H1 (cell line): ENCODE measurements around the gene CGB5. TPM values are rescaled to one million over a fixed set of nuclear protein-coding genes. Genes with fewer than 3 reads are reported as not detected.
"Not testable (repeated sequence)": the region's sequence is repeated elsewhere in the genome, so short reads cannot be mapped to it uniquely, and the experiment has no call there.

ENCODE experiments used
- CTCF ChIA-PET: fragments of 300-600 bp; sonication (Branson Sonifier 250); formaldehyde crosslinking; loops from one replicate; lab custom pipeline; 2021; ENCODE audit not compliant: partially characterized antibody; lab: Charles Lee
- POLR2A ChIA-PET: fragments of 300-600 bp; sonication (Branson Sonifier 250); formaldehyde crosslinking; loops from one replicate; lab custom pipeline; 2021; ENCODE audit warnings: inconsistent platforms; ENCODE audit not compliant: partially characterized antibody; lab: Charles Lee
- DNase-seq, 2 experiments: peaks; one replicate each; pipeline versions ENCODE4 v3.0.0 to v3.0.0-alpha.2; 2010 to 2022; ENCODE audit warnings: low spot score in 2 of 2, low read depth in 1 of 2, mixed read lengths in 1 of 2
- FAIRE-seq: peaks from 2 replicates; lab custom pipeline; 2011; peaks lifted over from hg19 to GRCh38; lab: Jason Lieb, UNC
- H2AFZ ChIP-seq: 2 replicates; pipeline ENCODE4 v1.8.1; 2012; ENCODE audit warnings: low read length, inconsistent platforms
- H2AK5ac ChIP-seq: 2 replicates; pipeline ENCODE4 v1.6.1; 2013; ENCODE audit warnings: low read depth, low read length
- H2BK120ac ChIP-seq: replicated peaks from 2 replicates; pipeline ENCODE3; 2013; ENCODE audit warnings: low read depth, low read length, inconsistent platforms
- H2BK12ac ChIP-seq: 2 replicates; pipeline ENCODE4 v1.6.1; 2013; ENCODE audit warnings: low read depth, low read length
- H2BK15ac ChIP-seq: 2 replicates; pipeline ENCODE4 v1.6.1; 2013; ENCODE audit warnings: low read length
- H2BK20ac ChIP-seq: 2 replicates; pipeline ENCODE4 v1.6.1; 2013; ENCODE audit warnings: low read length
- H2BK5ac ChIP-seq: 2 replicates; pipeline ENCODE4 v1.6.1; 2013; ENCODE audit warnings: low read depth, low read length
- H3K14ac ChIP-seq: 2 replicates; pipeline ENCODE4 v1.6.1; 2013; ENCODE audit warnings: inconsistent platforms; ENCODE audit not compliant: insufficient read length
- H3K18ac ChIP-seq: 2 replicates; pipeline ENCODE4 v1.6.1; 2013; ENCODE audit warnings: low read length; ENCODE audit errors: extremely low read depth
- H3K23ac ChIP-seq: 2 replicates; pipeline ENCODE4 v1.6.1; 2013; ENCODE audit warnings: inconsistent platforms; ENCODE audit not compliant: insufficient read length
- H3K23me2 ChIP-seq: 2 replicates; pipeline ENCODE4 v1.6.1; 2013; ENCODE audit warnings: low read depth, low read length
- H3K27ac ChIP-seq: 2 replicates; pipeline ENCODE4 v1.6.1; 2011; ENCODE audit warnings: low read depth, low read length, inconsistent platforms
- H3K27me3 ChIP-seq, 4 experiments: replicated peaks in 1 of 4; 1 replicate in 1 of 4; 2 replicates in 3 of 4; pipeline versions ENCODE4 v1.6.1 to v1.8.1; 2011 to 2013; ENCODE audit warnings: low read length in 3 of 4, mild to moderate bottlenecking in 3 of 4, inconsistent platforms in 2 of 4, mixed read lengths in 2 of 4, moderate library complexity in 1 of 4; ENCODE audit not compliant: control insufficient read depth in 3 of 4, insufficient read depth in 3 of 4; ENCODE audit errors: extremely low read depth in 1 of 4
- H3K36me3 ChIP-seq, 4 experiments: 2 replicates each; pipeline versions ENCODE4 v1.6.1 to v1.8.1; 2011 to 2013; ENCODE audit warnings: mild to moderate bottlenecking in 4 of 4, low read length in 3 of 4, moderate library complexity in 2 of 4, control low read depth in 1 of 4, inconsistent platforms in 1 of 4; ENCODE audit not compliant: insufficient read depth in 4 of 4, control insufficient read depth in 2 of 4
- H3K4ac ChIP-seq: replicated peaks from 2 replicates; pipeline ENCODE3; 2013; ENCODE audit warnings: low read length, low read depth, mixed read lengths, inconsistent platforms; ENCODE audit not compliant: insufficient read length
- H3K4me1 ChIP-seq, 4 experiments: replicated peaks in 1 of 4; 1 replicate in 1 of 4; 2 replicates in 3 of 4; pipeline versions ENCODE4 v1.6.1 to v1.8.1; 2011 to 2013; ENCODE audit warnings: low read length in 3 of 4, inconsistent platforms in 2 of 4, mixed read lengths in 1 of 4; ENCODE audit not compliant: insufficient read depth in 4 of 4, control insufficient read depth in 3 of 4
- H3K4me2 ChIP-seq, 2 experiments: 2 replicates each; pipeline versions ENCODE4 v1.6.1 to v1.8.1; 2011 to 2013; ENCODE audit warnings: low read depth in 2 of 2, low read length in 2 of 2, control low read depth in 1 of 2, inconsistent platforms in 1 of 2, mild to moderate bottlenecking in 1 of 2; ENCODE audit not compliant: insufficient read depth in 1 of 2
- H3K4me3 ChIP-seq, 4 experiments: fragments of 200-600, 300-600 bp in 1 of 4; sonication (generic), shearing (Covaris generic), sonication (Bioruptor Twin) in 1 of 4; 2 replicates each; pipeline versions ENCODE4 v1.5.1 to v1.8.1; 2011 to 2016; ENCODE audit warnings: low read length in 4 of 4, low read depth in 3 of 4, control low read depth in 2 of 4, inconsistent platforms in 2 of 4, mild to moderate bottlenecking in 2 of 4, mixed read lengths in 1 of 4, moderate library complexity in 1 of 4; ENCODE audit not compliant: insufficient read depth in 2 of 4; ENCODE audit errors: extremely low read depth in 1 of 4
- H3K56ac ChIP-seq: replicated peaks from 2 replicates; pipeline ENCODE3; 2013; ENCODE audit warnings: low read depth, mild to moderate bottlenecking, mixed read lengths, low read length, inconsistent platforms; ENCODE audit not compliant: insufficient read length
- H3K79me1 ChIP-seq: 2 replicates; pipeline ENCODE4 v1.6.1; 2013; ENCODE audit warnings: low read depth, low read length, control low read depth
- H3K79me2 ChIP-seq, 2 experiments: 2 replicates each; pipeline versions ENCODE4 v1.6.1 to v1.8.1; 2012 to 2013; ENCODE audit warnings: low read length in 2 of 2, mild to moderate bottlenecking in 2 of 2, inconsistent platforms in 1 of 2; ENCODE audit not compliant: insufficient read depth in 2 of 2, control insufficient read depth in 1 of 2
- H3K9ac ChIP-seq, 4 experiments: replicated peaks in 1 of 4; 1 replicate in 1 of 4; 2 replicates in 3 of 4; pipeline versions ENCODE4 v1.6.1 to v1.8.1; 2011 to 2013; ENCODE audit warnings: low read depth in 3 of 4, low read length in 3 of 4, control low read depth in 2 of 4, mild to moderate bottlenecking in 2 of 4, moderate library complexity in 2 of 4, inconsistent platforms in 1 of 4; ENCODE audit errors: extremely low read depth in 1 of 4
- H3K9me3 ChIP-seq, 2 experiments: 2 replicates each; pipeline versions ENCODE4 v1.6.1 to v1.8.1; 2012 to 2013; ENCODE audit warnings: mild to moderate bottlenecking in 2 of 2, moderate library complexity in 2 of 2, control low read depth in 1 of 2, inconsistent platforms in 1 of 2, low read depth in 1 of 2, low read length in 1 of 2, mixed read lengths in 1 of 2; ENCODE audit not compliant: insufficient read depth in 2 of 2
- H4K20me1 ChIP-seq, 2 experiments: replicated peaks in 1 of 2; 2 replicates each; pipeline versions ENCODE3 to v1.8.1; 2011 to 2013; ENCODE audit warnings: inconsistent platforms in 2 of 2, low read length in 2 of 2, mild to moderate bottlenecking in 1 of 2; ENCODE audit not compliant: insufficient read depth in 2 of 2, control insufficient read depth in 1 of 2
- H4K5ac ChIP-seq: 2 replicates; pipeline ENCODE4 v1.6.1; 2013; ENCODE audit warnings: low read length, low read depth, mixed read lengths, inconsistent platforms; ENCODE audit not compliant: insufficient read length
- H4K8ac ChIP-seq: 2 replicates; pipeline ENCODE4 v1.8.0; 2013; ENCODE audit warnings: mild to moderate bottlenecking, moderate library complexity, low read length, inconsistent platforms; ENCODE audit not compliant: insufficient read depth; ENCODE audit errors: extremely low read depth
- H4K91ac ChIP-seq: replicated peaks from 2 replicates; pipeline ENCODE3; 2013; ENCODE audit warnings: low read length, mixed read lengths, inconsistent platforms; ENCODE audit not compliant: insufficient read length
- WGBS, 2 experiments: shearing (Covaris generic) in 1 of 2; methylation state at CpG; one replicate each; pipeline versions ENCODE4 v1.1.6 to v1.1.7; 2013 to 2015; ENCODE audit warnings: low lambda C conversion rate in 2 of 2, mixed read lengths in 2 of 2, inconsistent platforms in 1 of 2, low coverage in 1 of 2, missing lambda C conversion rate in 1 of 2; ENCODE audit not compliant: insufficient replicate concordance in 2 of 2, insufficient coverage in 1 of 2, insufficient read length in 1 of 2; ENCODE audit errors: extremely low coverage in 1 of 2, missing lambda C conversion rate in 1 of 2; 5-methylcytosine and 5-hydroxymethylcytosine counted together
- polyA plus RNA-seq, 7 experiments: library from polyadenylated mRNA; depleted of rRNA in 3 of 7; stranded (reverse) in 5 of 7; unstranded in 2 of 7; fragments of >200 nt in 5 of 7; fragments of 200-250 nt in 2 of 7; gene quantifications; 1 replicate in 5 of 7; 2 replicates in 1 of 7; 4 replicates in 1 of 7; pipeline versions ENCODE4 v1.2.1 to v1.2.3, GENCODE V29; 2011 to 2013; ENCODE audit warnings: missing spikeins in 2 of 7, mixed read lengths in 2 of 7
- total RNA-seq: library from RNA; stranded (reverse); fragmentation: NEBNext Ultra II Directional; extraction: Animal tissue kit (Norgen Biotek cat#: 25700); gene quantifications from 2 replicates; pipeline ENCODE4 v1.2.1, GENCODE V29; 2021

The CGB5 gene
- total and polyA plus RNA-seq, 2 of the 8 experiments (the other 6 are each of a cell fraction or from before 2014, with no cell fraction given) = 0.63 to 0.68 TPM

DNA sequence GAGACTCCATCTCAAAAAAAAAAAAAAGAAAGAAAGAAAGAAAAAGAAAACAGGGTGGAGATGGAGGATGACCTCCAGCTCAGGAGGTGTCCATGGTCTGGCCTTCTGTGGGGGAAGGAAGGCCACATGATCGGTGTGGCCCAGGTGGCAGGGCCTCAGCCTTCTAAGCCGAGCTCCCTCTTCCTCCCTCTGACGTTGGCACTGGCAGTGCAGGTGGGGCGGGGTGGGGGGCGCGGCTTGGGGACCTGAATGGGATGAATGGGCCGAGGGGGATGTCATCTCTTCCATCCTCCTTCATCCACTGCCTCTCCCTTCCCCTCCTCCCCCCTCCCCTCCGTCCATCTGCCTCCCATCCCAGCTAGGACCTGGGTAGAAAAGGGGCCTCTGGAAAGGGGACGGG is 3.9 kb upstream of the CGB5 start:
- POLR2A ChIA-PET, H3K9ac ChIP-seq, H3K14ac ChIP-seq, H3K27me3 ChIP-seq, H3K56ac ChIP-seq, H3K79me2 ChIP-seq, H3K18ac ChIP-seq, H3K23me2 ChIP-seq, H2AK5ac ChIP-seq, H3K79me1 ChIP-seq, H4K91ac ChIP-seq, H3K4me3 ChIP-seq, H3K4ac ChIP-seq, H3K36me3 ChIP-seq, H3K27ac ChIP-seq, H2BK20ac ChIP-seq, H2BK5ac ChIP-seq, DNase-seq, FAIRE-seq, H4K20me1 ChIP-seq, H2BK12ac ChIP-seq, H4K8ac ChIP-seq, H4K5ac ChIP-seq, H2AFZ ChIP-seq, H3K23ac ChIP-seq, H2BK15ac ChIP-seq, H3K4me2 ChIP-seq, H3K9me3 ChIP-seq, H2BK120ac ChIP-seq, H3K4me1 ChIP-seq: not testable (repeated sequence)
- CTCF ChIA-PET = interaction anchor here (1.0 kb wide), 1 partner anchor 74 kb away, joined by 4 read pairs; no protein-coding TSS in a partner anchor
- 71% methylated on average over 6 of the region's 9 CpGs; no CpG with 5 or more reads in 1 of the 2 experiments for WGBS, 2 experiments
